Measurements from ENCODE around the gene DPT. TPM values are rescaled to one million over a fixed set of nuclear protein-coding genes. Genes with fewer than 3 reads are reported as not detected.

Gene DPT
- total RNA-seq, 4 donors from 2014 or later = 6.8 to 25.9 (median 17.2) TPM

DNA sequence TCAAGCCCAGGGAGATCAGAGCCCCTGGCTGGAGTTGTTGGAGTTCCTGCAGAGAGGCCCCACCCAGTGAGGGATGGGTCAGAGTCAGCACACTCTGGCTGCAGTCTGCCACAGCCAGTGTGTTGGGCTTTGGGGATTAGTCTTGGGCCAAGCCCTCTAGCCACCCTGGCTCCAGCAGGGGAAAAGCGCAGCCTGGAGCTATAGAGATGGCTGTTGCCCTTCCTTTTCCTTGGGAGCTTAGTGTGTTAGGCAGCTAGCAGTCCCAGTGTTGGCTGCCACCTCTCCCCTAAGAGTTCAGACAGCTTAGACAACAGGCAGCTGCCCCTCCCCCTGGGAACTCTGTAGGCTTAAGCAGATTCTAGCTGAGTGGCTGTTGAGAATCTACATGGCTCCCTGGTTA, 45.1 kb downstream of the DPT start:
- no peak for TF ChIP-seq POLR2A (IDR thresholded peaks at IDR 0.05)
- TF ChIP-seq, protein P1, sequence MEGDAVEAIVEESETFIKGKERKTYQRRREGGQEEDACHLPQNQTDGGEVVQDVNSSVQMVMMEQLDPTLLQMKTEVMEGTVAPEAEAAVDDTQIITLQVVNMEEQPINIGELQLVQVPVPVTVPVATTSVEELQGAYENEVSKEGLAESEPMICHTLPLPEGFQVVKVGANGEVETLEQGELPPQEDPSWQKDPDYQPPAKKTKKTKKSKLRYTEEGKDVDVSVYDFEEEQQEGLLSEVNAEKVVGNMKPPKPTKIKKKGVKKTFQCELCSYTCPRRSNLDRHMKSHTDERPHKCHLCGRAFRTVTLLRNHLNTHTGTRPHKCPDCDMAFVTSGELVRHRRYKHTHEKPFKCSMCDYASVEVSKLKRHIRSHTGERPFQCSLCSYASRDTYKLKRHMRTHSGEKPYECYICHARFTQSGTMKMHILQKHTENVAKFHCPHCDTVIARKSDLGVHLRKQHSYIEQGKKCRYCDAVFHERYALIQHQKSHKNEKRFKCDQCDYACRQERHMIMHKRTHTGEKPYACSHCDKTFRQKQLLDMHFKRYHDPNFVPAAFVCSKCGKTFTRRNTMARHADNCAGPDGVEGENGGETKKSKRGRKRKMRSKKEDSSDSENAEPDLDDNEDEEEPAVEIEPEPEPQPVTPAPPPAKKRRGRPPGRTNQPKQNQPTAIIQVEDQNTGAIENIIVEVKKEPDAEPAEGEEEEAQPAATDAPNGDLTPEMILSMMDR (IDR thresholded peaks at IDR 0.05) = no peak
- Histone ChIP-seq H3K4me1 (no peaks in the 10 kb centered on the region), H3K36me3 (no peaks in the 10 kb centered on the region), H3K9me3 (no peaks in the 10 kb centered on the region), H3K27me3 (no peaks in the 10 kb centered on the region), H3K27ac (no peak overlapping the region), H3K4me3 (no peak overlapping the region)
- DNase-seq = no peak

DNA sequence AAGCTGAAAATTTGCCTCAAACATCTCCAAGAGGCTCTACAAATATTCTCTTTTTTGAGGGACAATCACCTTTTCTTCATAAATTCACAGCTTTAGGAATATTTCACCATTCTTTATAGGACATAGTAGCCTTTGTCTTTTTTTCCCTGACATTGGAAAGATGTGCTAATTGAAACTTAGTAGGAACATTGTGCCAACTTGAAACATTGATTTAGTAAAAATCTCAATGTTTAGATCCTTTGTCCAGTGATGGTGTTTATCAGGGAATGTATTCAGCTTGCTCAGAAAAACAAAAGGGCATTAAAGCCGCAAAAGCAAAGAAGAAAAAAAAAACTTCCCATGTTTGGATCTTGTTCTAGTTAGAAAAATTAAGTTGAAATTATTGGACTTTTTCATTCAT, 52.1 kb downstream of the DPT start:
- Histone ChIP-seq H3K4me3 (no peak overlapping the region), H3K4me1 (no peaks in the 10 kb centered on the region), H3K9me3 (no peaks in the 10 kb centered on the region), H3K36me3 (no peaks in the 10 kb centered on the region), H3K27ac (no peak overlapping the region), H3K27me3 (no peaks in the 10 kb centered on the region)
- DNase-seq = no peak
- TF ChIP-seq, protein P1 (IDR thresholded peaks at IDR 0.05) = no peak
- no peak for TF ChIP-seq POLR2A (IDR thresholded peaks at IDR 0.05)

DNA sequence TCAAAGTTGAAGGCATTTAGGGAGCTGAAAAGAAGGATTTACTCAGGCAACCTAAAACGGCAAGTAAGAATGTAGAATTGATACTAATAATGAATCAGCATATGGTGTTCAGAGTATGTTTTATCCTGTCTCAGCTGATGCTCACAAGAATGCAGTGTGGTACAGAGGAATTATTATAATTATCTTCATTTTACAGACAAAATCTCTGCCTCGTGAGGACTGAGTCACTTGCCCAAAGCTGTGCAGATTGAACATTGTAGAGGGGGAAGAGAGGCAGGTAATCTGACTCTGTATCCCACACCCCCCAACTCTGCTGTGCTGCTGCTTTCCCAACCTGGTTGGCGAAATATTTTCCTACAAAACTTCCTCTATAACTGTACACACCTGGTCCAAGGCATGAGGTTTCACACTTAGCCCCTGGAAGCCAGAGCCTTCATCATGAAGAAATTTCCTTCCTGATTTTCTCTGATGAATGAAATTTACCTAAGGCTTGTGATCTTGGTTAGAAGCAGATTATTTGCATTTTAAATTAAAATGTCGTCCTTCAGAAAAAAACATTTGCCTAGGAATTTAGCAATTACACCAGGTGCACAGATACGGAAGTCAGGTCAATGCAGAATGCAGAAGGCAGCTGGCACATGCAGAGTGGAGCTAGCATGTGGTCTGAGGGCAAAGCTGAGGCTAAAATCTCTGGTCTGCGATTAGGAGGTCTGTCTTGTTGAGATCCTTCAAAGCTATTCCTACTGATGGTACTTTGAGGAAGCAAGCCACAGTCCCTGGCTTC, 52.8 kb downstream of the DPT start:
- TF ChIP-seq POLR2A (IDR thresholded peaks at IDR 0.05) = no peak
- TF ChIP-seq, protein P1 (IDR thresholded peaks at IDR 0.05) = no peak
- Histone ChIP-seq H3K4me3 (no peak overlapping the region), H3K27me3 (no peaks in the 10 kb centered on the region), H3K27ac (no peak overlapping the region), H3K4me1 (no peaks in the 10 kb centered on the region), H3K9me3 (no peaks in the 10 kb centered on the region), H3K36me3 (no peaks in the 10 kb centered on the region)
- no peak for DNase-seq

DNA sequence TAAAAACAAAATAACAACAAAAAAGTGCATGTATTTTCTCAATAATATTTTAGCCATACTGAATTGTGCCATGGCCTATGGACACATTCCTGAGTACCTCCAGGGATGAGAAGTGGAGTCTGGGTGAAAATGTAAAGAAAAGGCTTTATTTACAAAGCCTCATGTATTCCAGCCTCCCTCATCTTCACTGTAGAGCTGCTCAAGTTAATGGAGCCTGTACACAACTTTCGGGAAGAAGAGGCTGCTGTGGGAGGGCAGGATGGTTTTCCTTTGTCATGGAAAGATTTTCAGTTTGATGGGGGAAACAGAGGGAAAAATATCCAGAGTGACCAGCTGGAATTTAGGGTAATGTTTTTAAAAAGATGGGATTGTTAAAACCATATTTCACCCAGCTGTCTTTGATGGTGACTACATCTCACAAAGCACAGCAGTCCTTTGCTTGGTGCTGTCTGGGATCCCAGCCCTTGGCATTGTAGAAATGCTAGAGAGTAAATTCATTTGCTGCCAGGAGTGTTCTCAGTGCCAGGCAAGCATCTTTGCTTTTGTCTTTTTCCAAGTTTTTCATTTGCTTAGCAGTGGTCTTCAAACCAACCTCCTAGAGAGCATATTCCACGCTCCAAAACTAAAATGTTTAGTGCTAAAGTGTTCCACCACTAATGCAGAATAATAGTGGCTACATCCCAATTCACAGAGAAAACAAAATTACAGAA, 54.9 kb downstream of the DPT start:
- no peaks in the 10 kb centered on the region for H3K27me3 ChIP-seq
- no peak overlapping the region for H3K27ac ChIP-seq
- no peaks in the 10 kb centered on the region for H3K4me1 ChIP-seq
- H3K36me3 ChIP-seq = no peaks in the 10 kb centered on the region
- no peaks in the 10 kb centered on the region for H3K9me3 ChIP-seq
- DNase-seq = no peak
- no peak overlapping the region for H3K4me3 ChIP-seq
- no peak for TF ChIP-seq POLR2A (IDR thresholded peaks at IDR 0.05)
- TF ChIP-seq, protein P1 (IDR thresholded peaks at IDR 0.05) = no peak

DNA sequence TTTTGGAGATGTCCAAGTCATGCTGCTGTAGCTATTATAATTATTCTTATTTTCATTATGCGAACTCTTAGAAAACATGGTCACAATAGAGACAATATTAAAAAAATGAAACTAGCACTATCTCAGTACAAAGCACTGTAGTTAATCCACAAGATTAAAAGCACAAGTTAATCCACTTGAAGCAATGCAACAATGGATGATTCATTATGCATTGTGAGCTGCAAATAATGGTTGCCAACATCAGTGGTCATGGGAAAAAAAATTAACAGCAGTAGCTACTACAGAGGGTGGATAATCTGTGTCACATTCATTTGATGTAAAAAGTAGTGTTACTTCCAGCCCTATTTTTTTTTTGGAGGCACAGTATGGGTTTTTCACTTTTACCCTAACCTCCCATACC, 56.7 kb downstream of the DPT start:
- Histone ChIP-seq H3K9me3 (no peaks in the 10 kb centered on the region), H3K27me3 (no peaks in the 10 kb centered on the region), H3K4me1 (no peaks in the 10 kb centered on the region), H3K27ac (no peak overlapping the region), H3K4me3 (no peak overlapping the region), H3K36me3 (no peaks in the 10 kb centered on the region)
- TF ChIP-seq, protein P1 (IDR thresholded peaks at IDR 0.05) = no peak
- no peak for TF ChIP-seq POLR2A (IDR thresholded peaks at IDR 0.05)
- DNase-seq = no peak
